GM12892 (cell line): Measurements from ENCODE around the gene LDLRAD3.

Experiments used
- POLR2A ChIP-seq: IDR thresholded peaks from 2 replicates; pipeline ENCODE4 v1.6.1; 2011; ENCODE audit warnings: low read depth, low read length, control low read depth
- POLR2AphosphoS5 ChIP-seq: IDR thresholded peaks from 2 replicates; pipeline ENCODE4 v1.6.1; 2011; ENCODE audit warnings: low read depth, low read length, control low read depth

GRCh38 chr11:36033082-36033751, 89.4 kb downstream of the LDLRAD3 start:
- TF ChIP-seq POLR2AphosphoS5, result no peak
- TF ChIP-seq POLR2A, result no peak
